Neuronal stem cell (in vitro differentiated cells): ENCODE results near the gene TRIM60. TPM values are rescaled to one million over a fixed set of nuclear protein-coding genes. Genes with fewer than 3 reads are reported as not detected.
"Not testable (repeated sequence)": the region's sequence is repeated elsewhere in the genome, so short reads cannot be mapped to it uniquely, and the experiment has no call there.

Experiments used
- DNase-seq: peaks from one replicate; pipeline ENCODE4 v3.0.0-alpha.2; 2013; ENCODE audit warnings: low spot score
- H2AFZ ChIP-seq: one replicate; pipeline ENCODE4 v1.6.1; 2013; ENCODE audit warnings: mild to moderate bottlenecking, low read length, inconsistent platforms
- H2AK5ac ChIP-seq: 2 replicates; pipeline ENCODE4 v1.6.1; 2013; ENCODE audit warnings: low read depth, mild to moderate bottlenecking, inconsistent platforms, low read length, moderate library complexity, mixed read lengths
- H2BK120ac ChIP-seq: 2 replicates; pipeline ENCODE4 v1.6.1; 2013; ENCODE audit warnings: low read depth, mild to moderate bottlenecking, inconsistent platforms, low read length, moderate library complexity, mixed read lengths
- H2BK12ac ChIP-seq: one replicate; pipeline ENCODE4 v1.6.1; 2013; ENCODE audit warnings: low read length, inconsistent platforms
- H2BK15ac ChIP-seq: 2 replicates; pipeline ENCODE4 v1.6.1; 2013; ENCODE audit warnings: mild to moderate bottlenecking, low read length, inconsistent platforms, mixed read lengths
- H2BK5ac ChIP-seq: one replicate; pipeline ENCODE4 v1.6.1; 2013; ENCODE audit warnings: inconsistent platforms, mild to moderate bottlenecking, low read length, moderate library complexity
- H3K14ac ChIP-seq: one replicate; pipeline ENCODE4 v1.6.1; 2013; ENCODE audit warnings: low read length, inconsistent platforms
- H3K18ac ChIP-seq: 2 replicates; pipeline ENCODE4 v1.6.1; 2013; ENCODE audit warnings: low read length, inconsistent platforms
- H3K23ac ChIP-seq: 2 replicates; pipeline ENCODE4 v1.6.1; 2013; ENCODE audit warnings: low read depth, mild to moderate bottlenecking, mixed read lengths, low read length, inconsistent platforms; ENCODE audit not compliant: poor library complexity
- H3K27ac ChIP-seq: replicated peaks from 3 replicates; pipeline ENCODE4 v1.5.1; 2013; ENCODE audit warnings: low read length, inconsistent platforms
- H3K27me3 ChIP-seq, 3 experiments: 2 replicates each; pipeline ENCODE4 v1.6.1; 2013; ENCODE audit warnings: low read length in 3 of 3, mild to moderate bottlenecking in 2 of 3, inconsistent platforms in 1 of 3, low read depth in 1 of 3, mixed read lengths in 1 of 3, moderate library complexity in 1 of 3; ENCODE audit not compliant: control insufficient read depth in 3 of 3, insufficient read depth in 3 of 3
- H3K36me3 ChIP-seq, 2 donors: replicated peaks in 1 of 2; 2 replicates each; pipeline ENCODE4 v1.6.1; 2013; ENCODE audit warnings: low read length in 2 of 2; ENCODE audit not compliant: control insufficient read depth in 2 of 2, insufficient read depth in 2 of 2
- H3K4ac ChIP-seq: 2 replicates; pipeline ENCODE4 v1.6.1; 2013; ENCODE audit warnings: inconsistent platforms, mild to moderate bottlenecking, low read length, moderate library complexity
- H3K4me1 ChIP-seq, 2 donors: 1 replicate in 1 of 2; 2 replicates in 1 of 2; pipeline ENCODE4 v1.6.1; 2013; ENCODE audit warnings: low read length in 2 of 2, low read depth in 1 of 2; ENCODE audit not compliant: control insufficient read depth in 2 of 2, insufficient read depth in 1 of 2
- H3K4me2 ChIP-seq: one replicate; pipeline ENCODE4 v1.6.1; 2013; ENCODE audit warnings: mild to moderate bottlenecking, low read length, inconsistent platforms; ENCODE audit not compliant: insufficient read depth, poor library complexity, severe bottlenecking
- H3K4me3 ChIP-seq, 2 donors: 2 replicates each; pipeline ENCODE4 v1.5.1; 2013; ENCODE audit warnings: low read length in 2 of 2, mild to moderate bottlenecking in 2 of 2, inconsistent platforms in 1 of 2, moderate library complexity in 1 of 2
- H3K79me1 ChIP-seq: one replicate; pipeline ENCODE4 v1.6.1; 2013; ENCODE audit warnings: low read depth, mild to moderate bottlenecking, inconsistent platforms, low read length, moderate library complexity
- H3K9ac ChIP-seq: one replicate; pipeline ENCODE4 v1.6.1; 2013; ENCODE audit warnings: mild to moderate bottlenecking, low read depth, low read length, inconsistent platforms; ENCODE audit not compliant: poor library complexity
- H3K9me3 ChIP-seq, 2 donors: replicated peaks in 1 of 2; 2 replicates each; pipeline versions ENCODE3 to v1.6.1; 2013; ENCODE audit warnings: low read length in 2 of 2, mild to moderate bottlenecking in 2 of 2, inconsistent platforms in 1 of 2, low read depth in 1 of 2, mixed read lengths in 1 of 2, moderate library complexity in 1 of 2; ENCODE audit not compliant: control insufficient read depth in 2 of 2, insufficient read depth in 1 of 2
- H4K8ac ChIP-seq: one replicate; pipeline ENCODE4 v1.6.1; 2013; ENCODE audit warnings: low read depth, mild to moderate bottlenecking, inconsistent platforms, low read length, moderate library complexity
- H4K91ac ChIP-seq: one replicate; pipeline ENCODE4 v1.6.1; 2013; ENCODE audit warnings: low read length, low read depth, mild to moderate bottlenecking, inconsistent platforms; ENCODE audit not compliant: poor library complexity
- WGBS, 2 donors: extraction: QIAGEN DNeasy Blood & Tissue Kit; methylation state at CpG; one replicate each; pipeline ENCODE4 v1.1.7; 2013; ENCODE audit warnings: missing lambda C conversion rate in 2 of 2, mixed read lengths in 1 of 2; ENCODE audit not compliant: insufficient read length in 2 of 2, insufficient replicate concordance in 1 of 2; ENCODE audit errors: extremely low coverage in 2 of 2; 5-methylcytosine and 5-hydroxymethylcytosine counted together
- polyA plus RNA-seq, 2 experiments: library from polyadenylated mRNA; stranded (reverse); fragments of 200-250 nt; gene quantifications; one replicate each; pipeline ENCODE4 v1.2.3, GENCODE V29; 2013

TRIM60 gene
- polyA plus RNA-seq (2013, experiment 1 of 2): 0.01 TPM
- polyA plus RNA-seq (2013, experiment 2 of 2): not detected

DNA sequence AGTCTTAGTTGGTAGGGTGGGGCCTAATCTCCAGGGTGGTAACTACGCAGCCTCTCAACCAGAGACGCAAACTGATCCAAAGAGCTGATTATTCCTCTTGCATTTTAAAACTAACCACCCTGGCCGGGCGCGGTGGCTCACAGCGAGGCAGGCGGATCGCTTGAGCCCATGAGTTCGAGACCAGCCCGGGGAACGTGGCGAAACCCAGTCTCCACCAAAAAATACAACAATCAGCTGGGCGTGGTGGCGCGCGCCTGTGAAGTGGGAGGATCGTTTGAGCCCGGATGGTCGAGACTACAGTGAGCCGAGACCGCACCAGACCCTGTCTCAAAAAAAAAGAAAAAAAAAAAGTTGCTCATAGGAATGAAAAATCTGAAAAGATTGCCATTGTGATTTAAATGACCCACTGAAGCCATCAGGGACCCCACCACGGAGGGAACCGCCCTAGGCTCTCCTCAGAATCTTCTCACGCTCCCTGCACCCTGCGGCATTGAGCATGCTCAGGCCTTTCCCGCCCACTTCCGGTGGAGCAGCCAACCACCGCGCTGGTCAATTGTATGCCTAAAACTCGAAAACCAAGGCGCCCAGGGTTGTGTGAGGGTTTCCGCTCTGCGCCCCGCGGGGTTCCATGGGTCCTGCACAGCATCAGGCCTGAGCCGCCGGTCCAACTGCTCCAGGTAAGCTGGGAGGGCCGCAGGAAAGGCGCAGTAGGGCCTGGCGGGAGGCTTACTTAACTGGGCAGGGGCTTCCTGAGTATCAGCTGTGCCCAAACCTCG, at the start of gene TRIM60:
TRIM60 (plus strand) TSS at position 564 of the 776 bp plus-strand sequence. CDS start 8,074 bp downstream, outside the sequence.
- H3K9me3 ChIP-seq: peaks cover 0 to 3% of the 10 kb centered on the region in 2 donors
- no peak within 1 kb of the TSS for H2BK15ac ChIP-seq
- no peak within 1 kb of the TSS for H4K8ac ChIP-seq
- no peak within 1 kb of the TSS for H2BK5ac ChIP-seq
- WGBS, 2 donors: no CpG with 5 or more reads among the region's 41 CpGs
- H3K36me3 ChIP-seq: no peaks in the 10 kb centered on the region
- H3K4me2 ChIP-seq: no peak within 1 kb of the TSS
- H2AFZ ChIP-seq: no peak within 1 kb of the TSS
- H4K91ac ChIP-seq: no peak within 1 kb of the TSS
- no peak within 1 kb of the TSS for H3K23ac ChIP-seq
- no peaks in the 10 kb centered on the region for H3K4me1 ChIP-seq
- H3K79me1 ChIP-seq: no peaks in the 10 kb centered on the region
- peak within 1 kb of the TSS in 1 of 2 donors; percentile 4 for H3K4me3 ChIP-seq
- peak within 1 kb of the TSS; percentile 94 for H2BK12ac ChIP-seq
- H2BK120ac ChIP-seq: no peak within 1 kb of the TSS
- no peaks in the 10 kb centered on the region for H3K27me3 ChIP-seq
- no peak within 1 kb of the TSS for H2AK5ac ChIP-seq
- peak within 1 kb of the TSS; percentile 71 for H3K18ac ChIP-seq
- no peak for DNase-seq
- no peak within 1 kb of the TSS for H3K4ac ChIP-seq
- H3K14ac ChIP-seq: peak within 1 kb of the TSS; percentile 71
- H3K9ac ChIP-seq: no peak within 1 kb of the TSS
- H3K27ac ChIP-seq: no peak within 1 kb of the TSS

DNA sequence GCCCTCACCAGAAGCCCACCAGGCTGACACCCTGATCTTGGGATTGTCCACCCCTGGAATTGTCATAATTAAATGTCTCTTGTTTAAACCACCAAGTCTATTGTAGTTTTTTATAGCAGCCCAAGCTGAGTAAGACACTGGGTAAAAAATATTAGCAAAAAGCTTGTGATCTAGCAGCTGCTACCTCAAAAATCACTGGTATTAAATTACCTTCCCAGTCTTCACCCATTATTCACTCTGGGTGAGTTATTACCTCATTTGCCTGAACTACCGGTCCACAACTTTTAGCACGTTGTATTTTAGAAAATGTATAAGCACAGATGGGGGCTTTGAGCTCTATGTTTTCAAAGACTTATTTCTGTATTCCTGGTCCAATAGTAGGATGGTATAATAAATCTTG, 42.3 kb upstream of the TRIM60 start:
- Histone ChIP-seq H3K18ac (no peak overlapping the region), H3K9me3 (no peaks in the 10 kb centered on the region), H4K8ac (no peak overlapping the region), H3K23ac (no peak overlapping the region), H2BK120ac (no peak overlapping the region), H3K14ac (no peak overlapping the region), H3K36me3 (no peaks in the 10 kb centered on the region), H3K4me1 (no peaks in the 10 kb centered on the region), H3K4ac (no peak overlapping the region), H3K4me2 (no peak overlapping the region), H2BK15ac (no peak overlapping the region), H3K4me3 (no peak overlapping the region), H2AK5ac (no peak overlapping the region), H2BK5ac (no peak overlapping the region), H4K91ac (no peak overlapping the region), H3K79me1 (no peaks in the 10 kb centered on the region), H3K27ac (no peak overlapping the region), H2BK12ac (no peak overlapping the region), H3K9ac (no peak overlapping the region), H3K27me3 (peaks cover 0 to 3% (median 0%) of the 10 kb centered on the region in 3 experiments), H2AFZ (no peak overlapping the region)
- WGBS, 2 donors: no CpG with 5 or more reads among the region's 2 CpGs
- DNase-seq: no peak

DNA sequence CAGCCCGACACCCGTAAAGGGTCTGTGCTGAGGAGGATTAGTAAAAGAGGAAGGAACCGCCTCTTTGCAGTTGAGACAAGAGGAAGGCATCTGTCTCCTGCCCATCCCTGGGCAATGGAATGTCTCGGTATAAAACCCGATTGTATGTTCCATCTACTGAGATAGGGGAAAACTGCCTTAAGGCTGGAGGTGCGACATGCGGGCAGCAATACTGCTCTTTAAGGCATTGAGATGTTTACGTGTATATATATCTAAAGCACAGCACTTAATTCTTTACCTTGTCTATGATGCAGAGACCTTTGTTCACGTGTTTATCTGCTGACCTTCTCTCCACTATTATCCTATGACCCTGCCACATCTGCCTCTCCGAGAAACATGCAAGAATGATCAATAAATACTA, 41.0 kb upstream of the TRIM60 start:
- not testable (repeated sequence) for H3K4ac ChIP-seq, H3K4me2 ChIP-seq, H3K4me1 ChIP-seq, H3K79me1 ChIP-seq, H3K9ac ChIP-seq, H2BK5ac ChIP-seq, H3K27me3 ChIP-seq, H3K18ac ChIP-seq, H2AK5ac ChIP-seq, H3K9me3 ChIP-seq, H2BK15ac ChIP-seq, H2AFZ ChIP-seq, H2BK12ac ChIP-seq, H3K14ac ChIP-seq, H4K8ac ChIP-seq, H2BK120ac ChIP-seq, H3K27ac ChIP-seq, H3K36me3 ChIP-seq, H4K91ac ChIP-seq, DNase-seq, H3K4me3 ChIP-seq, H3K23ac ChIP-seq
- WGBS, 2 donors: no CpG with 5 or more reads among the region's 10 CpGs

DNA sequence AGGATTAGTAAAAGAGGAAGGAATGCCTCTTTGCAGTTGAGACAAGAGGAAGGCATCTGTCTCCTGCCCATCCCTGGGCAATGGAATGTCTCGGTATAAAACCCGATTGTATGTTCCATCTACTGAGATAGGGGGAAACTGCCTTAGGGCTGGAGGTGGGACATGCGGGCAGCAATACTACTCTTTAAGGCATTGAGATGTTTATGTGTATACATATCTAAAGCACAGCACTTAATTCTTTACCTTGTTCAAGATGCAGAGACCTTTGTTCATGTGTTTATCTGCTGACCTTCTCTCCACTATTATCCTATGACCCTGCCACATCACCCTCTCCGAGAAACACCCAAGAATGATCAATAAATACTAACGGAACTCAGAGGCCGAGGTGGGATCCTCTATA, 35.7 kb upstream of the TRIM60 start:
- H3K36me3 ChIP-seq, H3K79me1 ChIP-seq, H3K4me1 ChIP-seq, H4K91ac ChIP-seq, H3K4ac ChIP-seq, H2BK15ac ChIP-seq, H3K4me2 ChIP-seq, H2BK5ac ChIP-seq, H3K18ac ChIP-seq, H3K14ac ChIP-seq, H2BK12ac ChIP-seq, H3K9ac ChIP-seq, H3K23ac ChIP-seq, H2AK5ac ChIP-seq, H2BK120ac ChIP-seq, H4K8ac ChIP-seq, H3K27me3 ChIP-seq, H3K9me3 ChIP-seq, H3K4me3 ChIP-seq, DNase-seq, H2AFZ ChIP-seq, H3K27ac ChIP-seq: not testable (repeated sequence)
- no CpG with 5 or more reads among the region's 6 CpGs for WGBS, 2 donors
